HG02870 (cell line): ENCODE measurements around the gene CD93.

Experiments
- ATAC-seq: cut with Tn5 transposase; IDR thresholded peaks from one replicate; pipeline ENCODE4 v1.9.1; 2021; ENCODE audit warnings: mild to moderate bottlenecking, moderate library complexity; ENCODE audit not compliant: unreplicated experiment

Gene CD93

GRCh38 chr20:23086056-23086566, at the start of gene CD93:
TSS of gene CD93 (minus strand) at chr20:23086324. CDS start at chr20:23086192, 132 bp downstream.
- ATAC-seq, result peak; percentile 66

GRCh38 chr20:23133560-23133998, 47.5 kb upstream of the CD93 start:
- no peak for ATAC-seq

GRCh38 chr20:23132930-23133559, 46.9 kb upstream of the CD93 start:
- ATAC-seq, result no peak

- no peak for ATAC-seq
Observed at GRCh38 chr20:23132293-23132929, 46.3 kb upstream of the CD93 start.

- no peak for ATAC-seq
Observed at GRCh38 chr20:23131766-23132165, 45.6 kb upstream of the CD93 start.

GRCh38 chr20:23130622-23131140, 44.6 kb upstream of the CD93 start:
- no peak for ATAC-seq

GRCh38 chr20:23129891-23130621, 43.9 kb upstream of the CD93 start:
- ATAC-seq, result no peak

GRCh38 chr20:23129266-23129665, 43.1 kb upstream of the CD93 start:
- ATAC-seq, result no peak

- ATAC-seq, result no peak
Observed at GRCh38 chr20:23128461-23129125, 42.5 kb upstream of the CD93 start.

GRCh38 chr20:23127506-23128279, 41.6 kb upstream of the CD93 start:
- no peak for ATAC-seq

GRCh38 chr20:23126281-23127061, 40.3 kb upstream of the CD93 start:
- no peak for ATAC-seq

GRCh38 chr20:23125625-23126191, 39.6 kb upstream of the CD93 start:
- ATAC-seq, result no peak

GRCh38 chr20:23125159-23125558, 39.0 kb upstream of the CD93 start:
- no peak for ATAC-seq

- no peak for ATAC-seq
Observed at GRCh38 chr20:23123886-23124285, 37.8 kb upstream of the CD93 start.

- ATAC-seq, result no peak
Observed at GRCh38 chr20:23122796-23123655, 36.9 kb upstream of the CD93 start.

- ATAC-seq, result no peak
Observed at GRCh38 chr20:23122321-23122720, 36.2 kb upstream of the CD93 start.

GRCh38 chr20:23121751-23122320, 35.7 kb upstream of the CD93 start:
- no peak for ATAC-seq
